HEK293T (cell line): Measurements from ENCODE around the gene SUSD5.

Source experiments
- CTCF ChIA-PET: fragments of 350-600 bp; formaldehyde crosslinking; extraction: SDS; loops from one replicate; lab custom pipeline; 2021; ENCODE audit warnings: antibody characterized with exemption, inconsistent platforms; lab: Yijun Ruan, JAX
- POLR2A ChIA-PET: fragments of 350-600 bp; formaldehyde crosslinking; extraction: SDS; loops from one replicate; lab custom pipeline; 2020; ENCODE audit warnings: antibody characterized with exemption, inconsistent platforms; lab: Yijun Ruan, JAX
- DNase-seq: peaks from one replicate; pipeline ENCODE4 v3.0.0; 2012; ENCODE audit warnings: mixed read lengths; ENCODE audit errors: extremely low spot score
- ARNT ChIP-seq: fragments of 450-650 bp; IDR thresholded peaks from 2 replicates; pipeline ENCODE4 v1.6.1; 2017; ENCODE audit warnings: mild to moderate bottlenecking
- BHLHE40 ChIP-seq: fragments of 450-650 bp; IDR thresholded peaks from 2 replicates; pipeline ENCODE4 v1.6.1; 2016; ENCODE audit warnings: mild to moderate bottlenecking, moderate library complexity, borderline replicate concordance
- CTBP1 ChIP-seq: fragments of 450-650 bp; IDR thresholded peaks from 2 replicates; pipeline ENCODE4 v1.6.1; 2016; ENCODE audit warnings: borderline replicate concordance
- ELF4 ChIP-seq: fragments of 450-650 bp; IDR thresholded peaks from 2 replicates; pipeline ENCODE4 v1.6.1; 2017; ENCODE audit warnings: antibody characterized with exemption
- FOXA1 ChIP-seq: fragments of 450-650 bp; IDR thresholded peaks from 2 replicates; pipeline ENCODE4 v1.6.1; 2016; ENCODE audit warnings: mild to moderate bottlenecking
- FOXK2 ChIP-seq: fragments of 450-650 bp; IDR thresholded peaks from 2 replicates; pipeline ENCODE4 v1.6.1; 2016; ENCODE audit warnings: mild to moderate bottlenecking
- FOXM1 ChIP-seq: fragments of 450-650 bp; IDR thresholded peaks from 2 replicates; pipeline ENCODE4 v1.6.1; 2017; ENCODE audit warnings: mild to moderate bottlenecking, borderline replicate concordance
- HDGF ChIP-seq: fragments of 450-650 bp; IDR thresholded peaks from 2 replicates; pipeline ENCODE4 v1.6.1; 2017; ENCODE audit warnings: antibody characterized with exemption, borderline replicate concordance
- L3MBTL2 ChIP-seq: fragments of 450-650 bp; conservative IDR thresholded peaks from 2 replicates; pipeline ENCODE4 v1.6.1; 2016; ENCODE audit warnings: mild to moderate bottlenecking
- LEF1 ChIP-seq: fragments of 450-650 bp; IDR thresholded peaks from 2 replicates; pipeline ENCODE4 v1.6.1; 2017; ENCODE audit warnings: mild to moderate bottlenecking, borderline replicate concordance
- NFRKB ChIP-seq: fragments of 450-650 bp; IDR thresholded peaks from 2 replicates; pipeline ENCODE4 v1.6.1; 2016; ENCODE audit warnings: mild to moderate bottlenecking, moderate library complexity
- PKNOX1 ChIP-seq: fragments of 450-650 bp; IDR thresholded peaks from 2 replicates; pipeline ENCODE4 v1.6.1; 2016
- SP1 ChIP-seq: fragments of 450-650 bp; IDR thresholded peaks from 2 replicates; pipeline ENCODE4 v1.6.1; 2017
- SUZ12 ChIP-seq: fragments of 450-650 bp; IDR thresholded peaks from 2 replicates; pipeline ENCODE4 v1.6.1; 2016; ENCODE audit warnings: mild to moderate bottlenecking
- TARDBP ChIP-seq: fragments of 450-650 bp; IDR thresholded peaks from 2 replicates; pipeline ENCODE4 v1.6.1; 2016
- ZNF384 ChIP-seq: fragments of 450-650 bp; IDR thresholded peaks from 2 replicates; pipeline ENCODE4 v1.6.1; 2016

Gene SUSD5

GRCh38 chr3:33229066-33229465 lies 10.5 kb upstream of the SUSD5 start:
- TF ChIP-seq LEF1 (no peak), CTBP1 (no peak), L3MBTL2 (no peak), ZNF384 (no peak), ARNT (no peak), NFRKB (no peak), TARDBP (no peak), FOXA1 (no peak), SP1 (no peak), ELF4 (no peak), SUZ12 (no peak), FOXM1 (no peak), BHLHE40 (no peak), HDGF (no peak), FOXK2 (no peak), PKNOX1 (no peak)
- DNase-seq, result no peak
- ChIA-PET POLR2A (no interaction called here), CTCF (no interaction called here)

DNA sequence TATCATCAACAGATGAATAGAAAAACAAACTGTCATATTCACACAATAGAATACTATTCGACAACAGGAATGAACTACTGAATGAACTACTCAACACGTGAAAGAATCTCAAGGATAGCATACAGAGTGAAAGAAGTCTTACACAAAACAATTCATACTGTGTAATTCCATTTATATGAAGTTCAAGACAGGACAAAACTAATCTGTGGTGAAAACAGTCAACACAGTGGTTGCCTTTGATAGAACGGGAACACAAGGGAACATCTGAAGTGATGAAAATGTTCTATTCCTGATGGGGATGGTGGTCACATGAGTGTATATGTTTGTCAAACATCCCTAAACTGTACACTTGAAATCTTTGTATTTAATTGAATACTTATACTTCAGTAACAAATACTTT lies 2.6 kb upstream of the SUSD5 start:
- CTCF ChIA-PET, result no interaction called here
- POLR2A ChIA-PET, result no interaction called here
- TF ChIP-seq PKNOX1 (no peak), ZNF384 (no peak), BHLHE40 (no peak), SUZ12 (no peak)
- no peak for DNase-seq

DNA sequence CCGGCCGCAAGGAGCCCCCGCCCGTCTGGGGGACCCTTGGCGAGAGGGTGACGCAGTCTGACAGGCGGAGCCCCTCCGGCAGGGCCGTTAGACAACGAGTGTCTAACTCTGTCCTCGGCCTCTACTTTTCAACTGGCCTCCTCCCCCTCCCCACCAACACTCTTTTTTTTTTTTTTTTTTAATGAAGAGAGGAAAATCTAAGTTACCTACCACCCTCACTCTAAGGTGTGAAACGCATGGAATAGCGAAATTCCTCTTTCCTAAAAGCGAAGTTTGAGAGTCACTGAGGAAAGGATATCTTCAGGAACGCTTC lies 521 bp upstream of the SUSD5 start:
- no peak for DNase-seq
- ChIA-PET CTCF (interaction anchor here (2.5 kb wide), 1 partner anchor 154 kb away, joined by 7 read pairs; no protein-coding TSS in a partner anchor), POLR2A (no interaction called here)
- TF ChIP-seq ZNF384 (peak; percentile 82), HDGF (no peak)

DNA sequence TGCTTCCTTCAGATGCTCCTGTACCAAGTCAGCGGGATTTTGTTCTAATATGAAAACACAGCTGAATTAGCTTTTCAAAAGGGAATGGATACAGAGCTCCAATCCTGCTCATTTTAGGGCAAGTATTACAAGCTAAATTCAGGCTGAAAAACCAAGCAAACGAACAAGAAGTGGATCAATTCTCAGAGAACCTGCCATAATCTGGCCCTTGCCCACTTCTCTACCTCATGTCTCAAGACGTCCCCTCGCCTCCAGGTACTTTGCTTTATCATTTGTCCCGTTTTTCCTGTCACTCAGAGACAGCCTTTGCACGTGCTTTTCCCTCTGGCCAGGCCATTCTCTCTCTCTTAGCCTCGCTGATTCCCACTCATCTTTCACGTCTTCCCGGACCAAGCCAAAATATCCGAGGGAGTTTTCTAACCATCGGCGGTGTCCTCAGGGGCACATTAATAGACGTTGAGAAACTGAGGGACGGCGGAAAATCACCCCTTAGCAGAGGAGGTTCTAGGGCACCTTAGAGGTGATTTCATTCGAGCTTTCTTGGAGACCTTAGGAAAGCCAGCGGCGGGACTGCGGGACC lies 654 bp downstream of the SUSD5 start:
- peak; percentile 32 for DNase-seq
- TF ChIP-seq LEF1 (no peak), L3MBTL2 (peak; percentile 90), ELF4 (no peak), ARNT (no peak), PKNOX1 (peak; percentile 89), FOXK2 (no peak), TARDBP (no peak), SUZ12 (no peak), FOXM1 (no peak), CTBP1 (no peak), SP1 (no peak)
- ChIA-PET CTCF (interaction anchor here (2.5 kb wide), 1 partner anchor 155 kb away, joined by 7 read pairs; no protein-coding TSS in a partner anchor), POLR2A (interaction anchor here (1.0 to 2.0 kb wide), 2 partner anchors 16 to 60 kb away, joined by 3 to 4 read pairs; no protein-coding TSS in a partner anchor)

DNA sequence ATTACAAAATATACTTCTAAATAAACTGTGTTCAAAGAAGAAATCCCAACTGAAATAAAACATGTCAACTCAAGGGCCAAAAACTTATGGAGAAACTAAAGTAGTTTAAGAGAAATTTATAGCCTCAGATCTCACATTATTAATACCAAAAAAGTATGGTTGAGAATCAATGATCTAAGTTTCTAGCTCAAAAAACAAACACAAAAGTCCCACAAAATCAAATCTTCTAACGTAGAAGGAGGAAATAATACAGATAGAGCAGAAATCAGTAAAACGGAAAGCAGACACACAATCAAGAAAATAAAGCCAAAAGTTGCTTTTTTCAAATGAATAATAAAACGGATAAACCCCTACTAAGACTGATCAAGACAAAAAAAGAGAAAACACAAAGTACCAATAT lies 2.9 kb downstream of the SUSD5 start:
- ChIA-PET CTCF (no interaction called here), POLR2A (no interaction called here)
- TF ChIP-seq TARDBP (no peak), BHLHE40 (no peak), ARNT (no peak), LEF1 (no peak), NFRKB (no peak), ZNF384 (no peak), ELF4 (no peak), HDGF (no peak), FOXK2 (no peak), FOXM1 (no peak), SUZ12 (no peak), FOXA1 (no peak), L3MBTL2 (no peak), PKNOX1 (no peak), SP1 (no peak)
- DNase-seq, result no peak

DNA sequence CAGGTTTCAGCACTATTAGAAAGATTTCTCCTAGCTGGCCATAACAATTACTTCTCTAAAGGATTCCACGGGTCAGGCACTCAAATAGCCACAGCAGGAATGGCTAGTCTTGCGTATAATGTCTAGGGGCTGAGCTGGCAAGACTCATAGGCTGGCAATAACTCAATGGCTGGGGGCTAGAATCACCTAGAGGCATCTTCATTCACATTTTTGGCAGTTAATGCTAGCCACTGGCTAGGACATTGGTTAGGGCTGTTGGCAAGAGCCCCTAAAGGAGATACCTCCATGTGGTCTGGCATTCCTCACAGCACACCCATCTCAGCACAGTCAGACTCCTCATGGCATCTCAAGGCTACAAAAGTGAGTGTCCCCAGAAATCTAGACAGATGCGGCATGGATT lies 6.2 kb downstream of the SUSD5 start:
- TF ChIP-seq NFRKB, result no peak
- TF ChIP-seq CTBP1, result no peak
- TF ChIP-seq L3MBTL2, result no peak
- no peak for TF ChIP-seq FOXM1
- no peak for TF ChIP-seq TARDBP
- no peak for TF ChIP-seq HDGF
- no peak for TF ChIP-seq FOXA1
- TF ChIP-seq SP1, result no peak
- no peak for TF ChIP-seq LEF1
- no peak for TF ChIP-seq ARNT
- no peak for TF ChIP-seq PKNOX1
- no peak for TF ChIP-seq BHLHE40
- TF ChIP-seq FOXK2, result no peak
- TF ChIP-seq SUZ12, result no peak
- no peak for TF ChIP-seq ZNF384
- no peak for TF ChIP-seq ELF4
- CTCF ChIA-PET, result no interaction called here
- no peak for DNase-seq
- POLR2A ChIA-PET, result no interaction called here
